Activated naive CD4-positive, alpha-beta T cell treated with anti-CD3 and anti-CD28 coated beads, Interleukin-2, amount 50 U/mL, for 24 hours (primary cell): Measurements from ENCODE around the gene XIST.

Experiments used
- H3K27ac Mint-ChIP-seq: one replicate; pipeline ENCODE4 v1.8.0; 2021; ENCODE audit warnings: mild to moderate bottlenecking, mixed read lengths
- H3K27me3 Mint-ChIP-seq: one replicate; pipeline ENCODE4 v1.8.0; 2021; ENCODE audit warnings: mixed read lengths
- H3K36me3 Mint-ChIP-seq: one replicate; pipeline ENCODE4 v1.8.0; 2021; ENCODE audit warnings: mixed read lengths
- H3K4me1 Mint-ChIP-seq: one replicate; pipeline ENCODE4 v1.8.0; 2021; ENCODE audit warnings: mixed read lengths
- H3K4me3 Mint-ChIP-seq: one replicate; pipeline ENCODE4 v1.8.0; 2021; ENCODE audit warnings: mild to moderate bottlenecking, mixed read lengths
- H3K9me3 Mint-ChIP-seq: one replicate; pipeline ENCODE4 v1.8.0; 2021; ENCODE audit warnings: mixed read lengths

XIST gene

GRCh38 chrX:73847991-73848390 is 4.5 kb downstream of the XIST start:
- H3K4me3 Mint-ChIP-seq, result no peak overlapping the region

DNA sequence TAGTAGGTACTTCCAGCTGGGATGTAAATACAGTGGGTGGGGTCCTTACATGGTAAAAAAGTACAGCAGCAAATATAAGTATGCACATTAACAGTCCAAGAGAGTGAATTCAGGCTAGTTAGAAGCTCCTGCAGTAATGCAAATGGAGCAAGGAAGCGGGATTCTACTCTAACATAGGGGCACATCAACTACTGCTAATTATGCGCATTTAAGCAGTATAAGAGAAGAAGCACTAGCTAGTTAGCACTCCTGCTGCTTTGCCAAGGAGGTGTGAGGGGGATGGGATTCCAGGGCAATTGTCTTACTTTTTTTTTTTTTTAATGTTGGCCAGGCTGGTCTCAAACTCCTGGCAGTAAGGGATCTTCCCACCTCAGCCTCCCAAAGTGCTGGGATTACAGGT is 5.4 kb downstream of the XIST start:
- H3K27me3 Mint-ChIP-seq, result no peaks in the 10 kb centered on the region
- no peaks in the 10 kb centered on the region for H3K4me1 Mint-ChIP-seq
- H3K9me3 Mint-ChIP-seq, result no peaks in the 10 kb centered on the region
- H3K27ac Mint-ChIP-seq, result no peak overlapping the region
- H3K4me3 Mint-ChIP-seq, result no peak overlapping the region
- no peaks in the 10 kb centered on the region for H3K36me3 Mint-ChIP-seq

More at GRCh38 chrX:73847991-73848390, 4.5 kb downstream of the XIST start:
- Mint-ChIP-seq H3K9me3 (no peaks in the 10 kb centered on the region), H3K27me3 (no peaks in the 10 kb centered on the region), H3K36me3 (no peaks in the 10 kb centered on the region), H3K4me1 (no peaks in the 10 kb centered on the region), H3K27ac (no peak overlapping the region)

DNA sequence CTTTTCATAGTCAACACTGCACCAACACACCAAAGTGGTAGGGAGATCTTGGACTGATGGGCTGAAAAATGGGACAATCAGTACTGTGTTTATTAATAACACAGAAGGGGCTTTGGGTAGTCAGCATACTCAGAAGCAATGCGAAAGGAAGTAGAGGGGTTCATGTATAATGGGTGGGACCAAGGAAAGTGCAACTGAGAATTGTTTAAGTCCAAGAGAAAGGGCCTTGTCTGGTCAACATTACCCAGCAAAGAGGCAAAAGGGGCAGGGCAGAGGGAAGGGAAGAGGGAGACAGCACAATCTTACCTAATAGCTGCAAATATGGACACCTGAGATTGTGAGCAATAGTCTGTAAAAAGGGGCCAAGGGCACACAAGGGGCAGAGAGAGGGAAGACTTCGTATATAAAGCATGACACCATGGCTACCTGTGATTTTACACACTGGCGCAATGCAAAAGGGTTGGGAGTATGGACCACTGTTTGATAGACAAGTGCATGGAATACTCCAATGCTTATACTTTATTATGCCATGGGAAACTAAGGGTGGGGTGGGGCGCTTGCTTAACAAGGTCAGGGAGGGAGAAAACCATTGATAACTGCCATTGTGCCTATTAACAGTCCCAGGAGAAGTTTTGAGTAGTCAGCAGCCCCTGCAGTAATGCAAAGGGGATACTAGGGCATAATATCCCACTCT is 9.8 kb downstream of the XIST start:
- no peaks in the 10 kb centered on the region for H3K36me3 Mint-ChIP-seq
- no peaks in the 10 kb centered on the region for H3K9me3 Mint-ChIP-seq
- no peaks in the 10 kb centered on the region for H3K4me1 Mint-ChIP-seq
- H3K27ac Mint-ChIP-seq, result no peak overlapping the region
- no peaks in the 10 kb centered on the region for H3K27me3 Mint-ChIP-seq
- no peak overlapping the region for H3K4me3 Mint-ChIP-seq

GRCh38 chrX:73841337-73841736 is 11.2 kb downstream of the XIST start:
- peaks cover 2% of the 10 kb centered on the region for H3K27me3 Mint-ChIP-seq
- no peak overlapping the region for H3K4me3 Mint-ChIP-seq
- no peaks in the 10 kb centered on the region for H3K9me3 Mint-ChIP-seq
- no peaks in the 10 kb centered on the region for H3K4me1 Mint-ChIP-seq
- H3K36me3 Mint-ChIP-seq, result no peaks in the 10 kb centered on the region
- no peak overlapping the region for H3K27ac Mint-ChIP-seq

- H3K4me1 Mint-ChIP-seq, result no peaks in the 10 kb centered on the region
- no peaks in the 10 kb centered on the region for H3K9me3 Mint-ChIP-seq
- peaks cover 2% of the 10 kb centered on the region for H3K27me3 Mint-ChIP-seq
- no peak overlapping the region for H3K27ac Mint-ChIP-seq
- no peak overlapping the region for H3K4me3 Mint-ChIP-seq
- H3K36me3 Mint-ChIP-seq, result no peaks in the 10 kb centered on the region
Measured at GRCh38 chrX:73840120-73840924, 12.2 kb downstream of the XIST start.

DNA sequence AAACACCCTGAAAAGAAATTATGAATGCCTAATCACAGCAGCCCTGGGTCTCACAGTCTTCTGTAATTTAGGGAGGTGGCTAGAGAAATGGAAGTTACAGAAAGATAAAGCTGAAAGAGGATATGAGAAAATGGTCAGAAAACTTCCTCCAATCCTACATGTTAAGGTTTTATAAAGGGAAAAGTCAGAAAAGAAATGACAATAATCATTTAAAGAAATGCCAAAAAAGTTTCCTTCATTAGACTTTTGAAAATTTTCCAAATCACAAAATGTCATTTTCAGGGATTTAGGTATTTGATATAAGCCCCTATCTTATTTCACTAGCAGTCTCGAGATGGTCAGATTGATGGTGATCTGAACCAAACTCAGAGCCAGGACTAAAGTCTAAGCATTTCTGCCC is 13.4 kb downstream of the XIST start:
- H3K27me3 Mint-ChIP-seq, result peaks cover 2% of the 10 kb centered on the region
- no peaks in the 10 kb centered on the region for H3K9me3 Mint-ChIP-seq
- H3K27ac Mint-ChIP-seq, result no peak overlapping the region
- no peaks in the 10 kb centered on the region for H3K36me3 Mint-ChIP-seq
- H3K4me3 Mint-ChIP-seq, result no peak overlapping the region
- H3K4me1 Mint-ChIP-seq, result no peaks in the 10 kb centered on the region

- no peaks in the 10 kb centered on the region for H3K4me1 Mint-ChIP-seq
- H3K9me3 Mint-ChIP-seq, result no peaks in the 10 kb centered on the region
- no peaks in the 10 kb centered on the region for H3K36me3 Mint-ChIP-seq
- no peak overlapping the region for H3K27ac Mint-ChIP-seq
- no peak overlapping the region for H3K4me3 Mint-ChIP-seq
- H3K27me3 Mint-ChIP-seq, result peaks cover 2% of the 10 kb centered on the region
Measured at GRCh38 chrX:73838123-73838522, 14.4 kb downstream of the XIST start.

DNA sequence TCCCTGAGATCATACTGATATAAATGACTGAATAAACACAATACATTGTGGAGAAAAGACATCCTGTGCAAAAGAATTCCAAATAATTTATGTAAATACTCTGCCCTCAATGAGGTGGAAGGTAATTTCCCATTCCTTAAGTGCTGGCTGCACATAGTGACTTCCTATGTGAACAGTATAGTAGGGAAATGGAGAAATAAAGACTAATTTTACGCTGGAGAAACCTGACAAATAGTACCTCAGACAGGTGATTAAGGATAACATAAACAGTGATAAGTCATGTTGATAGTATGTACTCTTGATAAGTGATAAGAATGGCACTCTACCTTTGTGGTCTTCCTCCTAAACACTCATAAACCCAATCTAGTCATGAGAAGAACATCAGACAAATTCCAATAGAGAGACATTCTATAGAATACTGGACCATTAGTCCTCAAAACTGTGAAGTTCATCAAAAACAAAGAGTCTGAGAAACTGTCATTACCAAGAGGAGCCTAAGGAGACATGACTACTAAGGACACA is 15.5 kb downstream of the XIST start:
- Mint-ChIP-seq H3K4me3 (no peak overlapping the region), H3K9me3 (no peaks in the 10 kb centered on the region), H3K27me3 (peaks cover 2% of the 10 kb centered on the region), H3K36me3 (no peaks in the 10 kb centered on the region), H3K4me1 (no peaks in the 10 kb centered on the region), H3K27ac (no peak overlapping the region)

GRCh38 chrX:73834219-73834618 is 18.3 kb downstream of the XIST start:
- no peaks in the 10 kb centered on the region for H3K9me3 Mint-ChIP-seq
- H3K4me3 Mint-ChIP-seq, result no peak overlapping the region
- no peaks in the 10 kb centered on the region for H3K4me1 Mint-ChIP-seq
- H3K27me3 Mint-ChIP-seq, result peaks cover 2% of the 10 kb centered on the region
- no peak overlapping the region for H3K27ac Mint-ChIP-seq
- H3K36me3 Mint-ChIP-seq, result no peaks in the 10 kb centered on the region

- no peaks in the 10 kb centered on the region for H3K4me1 Mint-ChIP-seq
- no peaks in the 10 kb centered on the region for H3K36me3 Mint-ChIP-seq
- no peak overlapping the region for H3K4me3 Mint-ChIP-seq
- no peaks in the 10 kb centered on the region for H3K9me3 Mint-ChIP-seq
- H3K27ac Mint-ChIP-seq, result no peak overlapping the region
- peaks cover 2% of the 10 kb centered on the region for H3K27me3 Mint-ChIP-seq
Measured at GRCh38 chrX:73832319-73832718, 20.2 kb downstream of the XIST start.

DNA sequence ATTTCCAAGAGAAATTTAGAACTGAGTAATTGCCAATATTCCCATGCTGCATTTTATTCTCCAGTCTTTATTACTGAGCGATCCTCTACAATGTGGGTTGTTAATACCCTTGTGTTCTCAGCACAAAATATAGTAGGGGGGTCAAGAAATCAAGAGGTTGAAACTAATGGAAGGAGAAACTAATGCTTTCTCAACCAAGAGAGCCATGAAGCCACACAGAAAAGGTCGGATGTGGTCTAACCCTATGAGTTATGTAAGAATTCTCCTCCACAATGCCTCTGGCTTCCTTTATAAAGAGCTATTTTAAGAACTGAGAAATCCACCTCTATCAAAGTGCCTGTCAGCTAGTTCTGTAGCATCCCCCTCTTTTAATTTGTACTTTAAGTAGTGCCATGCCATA is 21.0 kb downstream of the XIST start:
- Mint-ChIP-seq H3K4me1 (no peaks in the 10 kb centered on the region), H3K9me3 (no peaks in the 10 kb centered on the region), H3K27me3 (no peaks in the 10 kb centered on the region), H3K36me3 (no peaks in the 10 kb centered on the region), H3K4me3 (no peak overlapping the region), H3K27ac (no peak overlapping the region)

GRCh38 chrX:73830489-73831414 is 21.8 kb downstream of the XIST start:
- no peak overlapping the region for H3K27ac Mint-ChIP-seq
- no peak overlapping the region for H3K4me3 Mint-ChIP-seq
- no peaks in the 10 kb centered on the region for H3K4me1 Mint-ChIP-seq
- H3K27me3 Mint-ChIP-seq, result no peaks in the 10 kb centered on the region
- H3K36me3 Mint-ChIP-seq, result no peaks in the 10 kb centered on the region
- H3K9me3 Mint-ChIP-seq, result no peaks in the 10 kb centered on the region

DNA sequence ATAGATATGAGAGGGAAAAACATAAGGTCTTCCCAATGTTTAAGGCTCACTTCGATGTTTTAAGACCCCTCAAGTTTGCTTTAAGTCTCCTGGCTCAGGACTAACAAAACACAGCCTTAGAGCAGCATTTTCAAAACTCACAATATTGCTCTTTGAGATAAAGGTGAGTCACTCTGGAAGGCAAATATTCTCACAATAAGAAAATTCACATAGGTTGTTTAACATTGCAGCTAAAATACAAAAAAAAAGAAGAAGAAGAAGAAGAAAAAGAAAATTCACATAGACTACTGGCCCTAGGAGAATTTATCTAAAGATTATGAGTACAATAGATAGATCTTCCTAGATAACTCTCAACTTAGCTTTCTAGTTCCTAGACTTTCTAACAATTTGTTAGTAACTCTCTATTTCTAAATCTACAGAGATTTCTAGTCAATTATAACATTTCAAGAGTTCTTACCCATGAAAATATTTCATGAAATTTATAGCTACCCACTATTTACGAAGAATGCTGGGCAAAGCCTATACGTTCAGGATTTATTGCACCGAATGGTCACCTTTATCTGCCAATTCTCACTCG is 22.5 kb downstream of the XIST start:
- Mint-ChIP-seq H3K4me3 (no peak overlapping the region), H3K9me3 (no peaks in the 10 kb centered on the region), H3K4me1 (no peaks in the 10 kb centered on the region)

DNA sequence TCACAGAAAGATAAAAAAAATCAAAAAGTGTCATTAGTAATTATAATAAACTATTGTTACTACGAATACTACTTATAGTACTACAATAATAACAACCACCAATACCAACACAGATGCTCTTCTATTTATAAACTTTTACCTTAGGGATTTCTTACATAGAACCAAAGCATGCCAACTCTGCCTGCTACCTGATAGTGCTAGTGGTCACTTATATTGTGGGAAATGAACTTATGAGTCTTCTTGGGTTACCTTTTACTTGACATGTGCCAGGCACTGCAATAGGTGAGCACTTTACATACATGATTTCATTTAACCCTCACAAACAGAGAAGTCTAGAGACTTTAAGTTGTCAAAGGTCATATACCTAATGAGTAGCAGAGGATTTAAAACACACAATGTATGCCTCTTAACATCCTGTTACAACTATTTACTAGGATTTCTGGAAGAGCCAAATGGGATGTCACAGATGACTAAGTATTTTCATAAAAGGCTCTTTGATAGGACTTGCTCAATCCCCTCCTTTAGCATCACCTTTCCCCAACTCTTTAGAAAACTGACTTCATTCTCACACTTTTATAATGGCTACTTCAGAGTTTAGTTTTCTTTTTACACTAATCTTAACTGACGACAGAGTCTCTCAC is 24.3 kb downstream of the XIST start:
- no peak overlapping the region for H3K4me3 Mint-ChIP-seq
- no peaks in the 10 kb centered on the region for H3K4me1 Mint-ChIP-seq
- H3K27ac Mint-ChIP-seq, result no peak overlapping the region
- H3K36me3 Mint-ChIP-seq, result no peaks in the 10 kb centered on the region
- no peaks in the 10 kb centered on the region for H3K9me3 Mint-ChIP-seq
- no peaks in the 10 kb centered on the region for H3K27me3 Mint-ChIP-seq

More for the DNA sequence above, 22.5 kb downstream of the XIST start:
- Mint-ChIP-seq H3K27me3 (no peaks in the 10 kb centered on the region), H3K27ac (no peak overlapping the region), H3K36me3 (no peaks in the 10 kb centered on the region)

- H3K27me3 Mint-ChIP-seq, result no peaks in the 10 kb centered on the region
- H3K4me3 Mint-ChIP-seq, result no peak overlapping the region
- H3K9me3 Mint-ChIP-seq, result no peaks in the 10 kb centered on the region
- no peaks in the 10 kb centered on the region for H3K36me3 Mint-ChIP-seq
- no peak overlapping the region for H3K27ac Mint-ChIP-seq
- H3K4me1 Mint-ChIP-seq, result no peaks in the 10 kb centered on the region
Measured at GRCh38 chrX:73827406-73827805, 25.1 kb downstream of the XIST start.
